Measurements from ENCODE around the gene RPTN. TPM values are rescaled to one million over a fixed set of nuclear protein-coding genes. Genes with fewer than 3 reads are reported as not detected.
A peak's percentile ranks its signal among the peaks of the same experiment; 100 is the strongest.

RPTN gene
- total RNA-seq, 2 donors from 2014 or later, result not detected

DNA sequence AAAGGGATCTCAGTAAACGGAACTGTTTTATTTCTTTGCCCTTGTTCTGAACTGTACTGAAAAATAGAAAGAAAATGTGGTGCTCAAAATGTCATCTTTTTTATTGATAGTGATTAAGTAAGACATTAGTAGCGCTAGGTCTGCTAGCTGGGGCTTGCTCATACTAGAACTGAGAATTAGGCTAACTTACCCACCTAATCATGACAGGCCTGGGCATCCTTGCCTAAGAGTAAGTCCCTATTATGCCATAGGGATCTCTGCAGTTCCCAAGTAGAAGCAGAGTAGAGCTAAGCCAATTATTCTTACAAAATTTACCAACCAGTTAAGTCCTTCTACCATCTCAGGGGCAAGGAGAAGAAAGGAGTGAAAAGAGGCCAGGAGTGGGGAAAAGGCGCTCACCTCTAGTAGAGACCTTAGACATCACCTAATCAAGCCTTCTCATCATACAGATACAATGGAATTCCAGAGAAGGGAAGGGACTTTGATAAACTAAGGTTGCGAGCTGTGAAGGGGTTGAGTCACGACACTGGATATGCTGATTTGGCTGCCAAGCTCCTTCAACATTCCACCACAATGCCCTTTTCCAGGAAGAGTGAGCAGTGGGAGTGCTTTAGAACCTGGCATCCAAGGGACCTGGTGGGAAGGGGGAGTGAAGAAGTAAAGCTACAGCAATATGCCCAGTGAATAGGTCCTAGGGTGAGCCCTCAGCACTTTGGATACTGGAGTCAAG, 27.7 kb upstream of the RPTN start:
- no peak for DNase-seq
- WGBS, 2 donors, result 71 to 76% methylated on average over 5 of the region's 5 CpGs
- Histone ChIP-seq H3K27me3 (no peaks in the 10 kb centered on the region), H3K27ac (no peak overlapping the region), H3K9me3 (no peaks in the 10 kb centered on the region), H3K4me1 (no peaks in the 10 kb centered on the region), H3K36me3 (replicated peaks in 1 of 2; ENCODE audit: insufficient read depth in 1 of 2, low read depth in 2 of 2) (no peaks in the 10 kb centered on the region), H3K4me3 (no peak overlapping the region)
- TF ChIP-seq, protein P1, sequence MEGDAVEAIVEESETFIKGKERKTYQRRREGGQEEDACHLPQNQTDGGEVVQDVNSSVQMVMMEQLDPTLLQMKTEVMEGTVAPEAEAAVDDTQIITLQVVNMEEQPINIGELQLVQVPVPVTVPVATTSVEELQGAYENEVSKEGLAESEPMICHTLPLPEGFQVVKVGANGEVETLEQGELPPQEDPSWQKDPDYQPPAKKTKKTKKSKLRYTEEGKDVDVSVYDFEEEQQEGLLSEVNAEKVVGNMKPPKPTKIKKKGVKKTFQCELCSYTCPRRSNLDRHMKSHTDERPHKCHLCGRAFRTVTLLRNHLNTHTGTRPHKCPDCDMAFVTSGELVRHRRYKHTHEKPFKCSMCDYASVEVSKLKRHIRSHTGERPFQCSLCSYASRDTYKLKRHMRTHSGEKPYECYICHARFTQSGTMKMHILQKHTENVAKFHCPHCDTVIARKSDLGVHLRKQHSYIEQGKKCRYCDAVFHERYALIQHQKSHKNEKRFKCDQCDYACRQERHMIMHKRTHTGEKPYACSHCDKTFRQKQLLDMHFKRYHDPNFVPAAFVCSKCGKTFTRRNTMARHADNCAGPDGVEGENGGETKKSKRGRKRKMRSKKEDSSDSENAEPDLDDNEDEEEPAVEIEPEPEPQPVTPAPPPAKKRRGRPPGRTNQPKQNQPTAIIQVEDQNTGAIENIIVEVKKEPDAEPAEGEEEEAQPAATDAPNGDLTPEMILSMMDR (IDR thresholded peaks at IDR 0.05), result no peak
- no peak for TF ChIP-seq POLR2A (IDR thresholded peaks at IDR 0.05)
- intact Hi-C loops (cut with DNase I), result loop anchor here (5.0 to 10.0 kb wide), 2 partner anchors 134 to 268 kb away; no protein-coding TSS in a partner anchor
- ATAC-seq, result no peak

GRCh38 chr1:152185544-152186391, 26.7 kb upstream of the RPTN start:
- WGBS, 2 donors, result 25 to 27% methylated on average over 8 of the region's 8 CpGs
- TF ChIP-seq, protein P1 (IDR thresholded peaks at IDR 0.05), result peak; percentile 51 to 89 (median 84)
- no peak for TF ChIP-seq POLR2A (IDR thresholded peaks at IDR 0.05)
- Histone ChIP-seq H3K36me3 (replicated peaks in 1 of 2; ENCODE audit: insufficient read depth in 1 of 2, low read depth in 2 of 2) (no peaks in the 10 kb centered on the region), H3K9me3 (no peaks in the 10 kb centered on the region), H3K27me3 (no peaks in the 10 kb centered on the region), H3K27ac (no peak overlapping the region), H3K4me3 (no peak overlapping the region), H3K4me1 (no peaks in the 10 kb centered on the region)
- intact Hi-C loops (cut with DNase I), result loop anchor here (5.0 to 10.0 kb wide), 2 partner anchors 133 to 269 kb away; no protein-coding TSS in a partner anchor
- ATAC-seq (peak; percentile 62), DNase-seq (peak; percentile 38 to 67 (median 50))

DNA sequence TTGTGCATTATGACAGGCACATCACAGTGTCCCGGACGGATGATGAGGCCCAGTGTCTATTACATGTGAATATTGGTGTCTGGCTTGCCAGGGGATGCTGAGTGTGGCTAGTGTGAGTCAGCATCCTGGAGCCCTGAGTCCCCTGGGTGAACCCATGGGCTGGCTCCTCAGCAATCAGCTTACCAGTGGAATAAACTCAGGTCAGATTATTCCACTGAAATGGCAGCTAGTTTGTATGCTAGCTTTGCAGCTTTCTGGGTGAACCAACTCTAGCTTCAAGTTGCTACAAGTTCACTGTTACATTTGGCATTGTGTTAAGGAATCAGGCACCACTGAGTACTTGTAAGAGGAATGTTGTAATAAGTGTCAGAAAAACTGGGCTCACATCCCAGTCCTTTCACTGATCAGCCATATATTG, 23.9 kb upstream of the RPTN start:
- WGBS, 2 donors, result 22 to 45% methylated on average over 2 of the region's 2 CpGs
- no peaks in the 10 kb centered on the region for H3K27me3 ChIP-seq
- no peaks in the 10 kb centered on the region for H3K4me1 ChIP-seq
- TF ChIP-seq, protein P1 (IDR thresholded peaks at IDR 0.05), result no peak
- no peak for TF ChIP-seq POLR2A (IDR thresholded peaks at IDR 0.05)
- no peaks in the 10 kb centered on the region for H3K9me3 ChIP-seq
- intact Hi-C loops (cut with DNase I), result loop anchor here (10.0 kb wide), 1 partner anchor 272 kb away; no protein-coding TSS in a partner anchor
- no peak overlapping the region for H3K27ac ChIP-seq
- no peaks in the 10 kb centered on the region for H3K36me3 ChIP-seq (replicated peaks in 1 of 2; ENCODE audit: insufficient read depth in 1 of 2, low read depth in 2 of 2)
- no peak for ATAC-seq
- DNase-seq, result no peak
- H3K4me3 ChIP-seq, result no peak overlapping the region

GRCh38 chr1:152182431-152182830, 23.4 kb upstream of the RPTN start:
- 52 to 53% methylated on average over 2 of the region's 2 CpGs for WGBS, 2 donors
- no peaks in the 10 kb centered on the region for H3K4me1 ChIP-seq
- H3K36me3 ChIP-seq (replicated peaks in 1 of 2; ENCODE audit: insufficient read depth in 1 of 2, low read depth in 2 of 2), result no peaks in the 10 kb centered on the region
- no peaks in the 10 kb centered on the region for H3K9me3 ChIP-seq
- H3K4me3 ChIP-seq, result no peak overlapping the region
- TF ChIP-seq POLR2A (IDR thresholded peaks at IDR 0.05), result no peak
- TF ChIP-seq, protein P1 (IDR thresholded peaks at IDR 0.05), result peak in 4 of 7 experiments; percentile 16 to 41 (median 27)
- H3K27ac ChIP-seq, result no peak overlapping the region
- no peak for ATAC-seq
- no peaks in the 10 kb centered on the region for H3K27me3 ChIP-seq
- no peak for DNase-seq
- intact Hi-C loops (cut with DNase I), result loop anchor here (10.0 kb wide), 1 partner anchor 272 kb away; no protein-coding TSS in a partner anchor
